ENCODE results near the gene FGFR4. TPM values are rescaled to one million over a fixed set of nuclear protein-coding genes. Genes with fewer than 3 reads are reported as not detected.

FGFR4 gene
- total RNA-seq, 2 donors from 2014 or later, result 1.6 to 2.8 TPM

GRCh38 chr5:177064500-177065277 lies 22.0 kb upstream of the FGFR4 start:
- ATAC-seq (ENCODE audit: insufficient number of reproducible peaks, low FRiP score, low read depth) (no peak), DNase-seq (ENCODE audit: low spot score) (no peak)
- TF ChIP-seq CTCF (IDR thresholded peaks at IDR 0.05), result no peak
- Histone ChIP-seq H3K9me3 (no peaks in the 10 kb centered on the region), H3K27ac (no peak overlapping the region), H3K4me3 (no peak overlapping the region), H3K27me3 (replicated peaks; ENCODE audit: insufficient read depth) (no peaks in the 10 kb centered on the region), H3K4me1 (ENCODE audit: control insufficient read depth in 1 of 2, low read depth in 2 of 2) (no peaks in the 10 kb centered on the region), H3K36me3 (peaks cover 33% of the 10 kb centered on the region)

- DNase-seq (ENCODE audit: low spot score), result no peak
- no peak for ATAC-seq (ENCODE audit: insufficient number of reproducible peaks, low FRiP score, low read depth)
- H3K9me3 ChIP-seq, result no peaks in the 10 kb centered on the region
- no peaks in the 10 kb centered on the region for H3K4me1 ChIP-seq (ENCODE audit: control insufficient read depth in 1 of 2, low read depth in 2 of 2)
- no peak for TF ChIP-seq CTCF (IDR thresholded peaks at IDR 0.05)
- H3K27me3 ChIP-seq (replicated peaks; ENCODE audit: insufficient read depth), result no peaks in the 10 kb centered on the region
- H3K27ac ChIP-seq, result no peak overlapping the region
- H3K36me3 ChIP-seq, result peaks cover 33% of the 10 kb centered on the region
- no peak overlapping the region for H3K4me3 ChIP-seq
Observed at GRCh38 chr5:177065491-177065890, 21.2 kb upstream of the FGFR4 start.

GRCh38 chr5:177066224-177066623 lies 20.5 kb upstream of the FGFR4 start:
- H3K4me1 ChIP-seq (ENCODE audit: control insufficient read depth in 1 of 2, low read depth in 2 of 2), result no peaks in the 10 kb centered on the region
- TF ChIP-seq CTCF (IDR thresholded peaks at IDR 0.05), result no peak

GRCh38 chr5:177067503-177067902 lies 19.2 kb upstream of the FGFR4 start:
- DNase-seq (ENCODE audit: low spot score) (no peak), ATAC-seq (ENCODE audit: insufficient number of reproducible peaks, low FRiP score, low read depth) (no peak)
- Histone ChIP-seq H3K9me3 (no peaks in the 10 kb centered on the region), H3K4me1 (ENCODE audit: control insufficient read depth in 1 of 2, low read depth in 2 of 2) (no peaks in the 10 kb centered on the region), H3K27me3 (replicated peaks; ENCODE audit: insufficient read depth) (no peaks in the 10 kb centered on the region), H3K4me3 (no peak overlapping the region), H3K36me3 (peaks cover 33% of the 10 kb centered on the region), H3K27ac (no peak overlapping the region)
- no peak for TF ChIP-seq CTCF (IDR thresholded peaks at IDR 0.05)

More at GRCh38 chr5:177066224-177066623, 20.5 kb upstream of the FGFR4 start:
- DNase-seq (ENCODE audit: low spot score), result no peak
- ATAC-seq (ENCODE audit: insufficient number of reproducible peaks, low FRiP score, low read depth), result no peak
- Histone ChIP-seq H3K27me3 (replicated peaks; ENCODE audit: insufficient read depth) (no peaks in the 10 kb centered on the region), H3K4me3 (no peak overlapping the region), H3K9me3 (no peaks in the 10 kb centered on the region), H3K36me3 (peaks cover 33% of the 10 kb centered on the region), H3K27ac (no peak overlapping the region)

GRCh38 chr5:177070536-177071191 lies 16.1 kb upstream of the FGFR4 start:
- DNase-seq (ENCODE audit: low spot score) (no peak), ATAC-seq (ENCODE audit: insufficient number of reproducible peaks, low FRiP score, low read depth) (no peak)
- no peaks in the 10 kb centered on the region for H3K27me3 ChIP-seq (replicated peaks; ENCODE audit: insufficient read depth)
- H3K36me3 ChIP-seq, result peaks cover 13% of the 10 kb centered on the region
- TF ChIP-seq CTCF (IDR thresholded peaks at IDR 0.05), result no peak
- no peak overlapping the region for H3K27ac ChIP-seq
- H3K9me3 ChIP-seq, result no peaks in the 10 kb centered on the region
- no peak overlapping the region for H3K4me3 ChIP-seq
- no peaks in the 10 kb centered on the region for H3K4me1 ChIP-seq (ENCODE audit: control insufficient read depth in 1 of 2, low read depth in 2 of 2)
